Endothelial cell of umbilical vein (primary cell): ENCODE measurements around the gene SMAD6. TPM values are rescaled to one million over a fixed set of nuclear protein-coding genes. Genes with fewer than 3 reads are reported as not detected.

Experiments used
- polyA plus RNA-seq, 4 experiments: library from polyadenylated mRNA; depleted of rRNA in 3 of 4; stranded (reverse) in 3 of 4; unstranded in 1 of 4; fragments of >200 nt; gene quantifications; 2 replicates each; pipeline versions ENCODE4 v1.2.1 to v1.2.3, GENCODE V29; 2011 to 2012; ENCODE audit warnings: missing spikeins in 1 of 4
- total RNA-seq: library from RNA; stranded (reverse); gene quantifications from 2 replicates; pipeline ENCODE4 v1.2.3, GENCODE V29; 2021

Gene SMAD6
- total and polyA plus RNA-seq, 2 donors (not counting 3 experiments of a cell fraction or from before 2014, with no cell fraction given), result 7.3 to 12.5 TPM

Other genes starting within 250 kb of the SMAD6 start
- 13.6 and 17.4 TPM in 2 replicates for gene SNAPC5, start 204.5 kb upstream of the SMAD6 start, total RNA-seq
- gene SNAPC5, start 204.5 kb upstream of the SMAD6 start, polyA plus RNA-seq, result 14.5 and 16.0 TPM in 2 replicates
- 2,534 and 2,598 TPM in 2 replicates for gene RPL4, start 197.4 kb upstream of the SMAD6 start, total RNA-seq
- gene RPL4, start 197.4 kb upstream of the SMAD6 start, polyA plus RNA-seq, result 2,896 and 3,530 TPM in 2 replicates
- gene ZWILCH, start 196.9 kb upstream of the SMAD6 start, total RNA-seq, result 28.8 and 29.8 TPM in 2 replicates
- gene ZWILCH, start 196.9 kb upstream of the SMAD6 start, polyA plus RNA-seq, result 5.7 and 9.3 TPM in 2 replicates
- not detected in 2 replicates for gene LCTL, start 136.2 kb upstream of the SMAD6 start, total RNA-seq
- gene LCTL, start 136.2 kb upstream of the SMAD6 start, polyA plus RNA-seq, result 0.04 TPM in 1 of 2 replicates, not detected in the other